Lower leg skin (tissue), 3 donors: ENCODE data around the gene DVL1.

Source experiments
- CTCF ChIP-seq, 3 donors: fragments of 450-650 bp; IDR thresholded peaks; one replicate each; pipeline ENCODE4 v1.5.1; 2016; ENCODE audit warnings: antibody characterized with exemption in 3 of 3, mild to moderate bottlenecking in 3 of 3, moderate library complexity in 2 of 3
- POLR2A ChIP-seq, 2 donors: fragments of 450-650 bp; IDR thresholded peaks; one replicate each; pipeline ENCODE4 v1.6.1; 2016 to 2017; ENCODE audit warnings: antibody characterized with exemption in 2 of 2, mild to moderate bottlenecking in 1 of 2, moderate library complexity in 1 of 2

DNA sequence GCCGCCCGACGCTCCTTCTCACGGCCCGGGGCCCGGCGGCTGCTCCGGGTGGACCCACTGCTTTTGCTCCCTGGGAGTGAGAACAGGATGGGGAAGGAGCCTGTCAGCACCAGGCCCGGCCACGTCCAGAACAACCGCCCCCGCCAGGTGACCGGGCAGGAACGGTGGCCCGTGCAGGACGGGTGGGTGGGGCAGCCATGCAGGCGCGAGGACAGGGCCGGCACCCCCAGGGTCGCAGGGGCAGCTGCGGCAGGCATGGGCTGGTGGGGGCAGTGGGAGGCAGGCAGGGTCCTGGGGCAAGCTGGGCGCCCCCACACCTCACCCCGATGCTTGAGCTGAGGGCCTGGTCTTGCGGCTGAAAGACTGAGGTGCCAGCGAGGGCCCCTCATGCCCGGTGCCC, 12.8 kb downstream of the DVL1 start:
- no peak for TF ChIP-seq CTCF (IDR thresholded peaks at IDR 0.05)
- TF ChIP-seq POLR2A (IDR thresholded peaks at IDR 0.05): no peak
